Right atrium auricular region (tissue), 2 donors: ENCODE results near the gene TNS4. TPM values are rescaled to one million over a fixed set of nuclear protein-coding genes. Genes with fewer than 3 reads are reported as not detected.
A peak's percentile ranks its signal among the peaks of the same experiment; 100 is the strongest.

Experiments
- DNase-seq: peaks from one replicate; pipeline ENCODE4 v3.0.0-alpha.2; 2019; ENCODE audit warnings: low spot score
- H3K27ac ChIP-seq, 2 donors: fragments of 200-600 bp; sonication (generic); 1 replicate in 1 of 2; 2 replicates in 1 of 2; pipeline ENCODE4 v1.5.1; 2016 to 2019
- H3K27me3 ChIP-seq, 2 donors: fragments of 200-600 bp; sonication (generic); one replicate each; pipeline versions ENCODE4 v1.5.1 to v1.6.0; 2017 to 2019
- H3K36me3 ChIP-seq: fragments of 200-600 bp; sonication (generic); one replicate; pipeline ENCODE4 v1.5.1; 2016
- H3K4me1 ChIP-seq, 2 donors: fragments of 200-600 bp; sonication (generic); one replicate each; pipeline versions ENCODE4 v1.5.1 to v1.6.0; 2017 to 2019
- H3K4me3 ChIP-seq, 2 donors: fragments of 200-600 bp; sonication (generic); 1 replicate in 1 of 2; 2 replicates in 1 of 2; pipeline ENCODE4 v1.5.1; 2017 to 2019; ENCODE audit warnings: mild to moderate bottlenecking in 1 of 2, moderate library complexity in 1 of 2
- H3K9me3 ChIP-seq, 2 donors: fragments of 200-600 bp; sonication (generic); one replicate each; pipeline ENCODE4 v1.5.1; 2019
- total RNA-seq, 2 donors: library from RNA; depleted of rRNA; stranded (reverse); fragments of >200 nt; gene quantifications; one replicate each; pipeline ENCODE4 v1.1.0, GENCODE V29; 2016
- TF ChIP-seq, protein P1 (sequence below), 2 donors: fragments of 200-600 bp; sonication (generic); IDR thresholded peaks; one replicate each; pipeline ENCODE4 v1.5.1; 2019; ENCODE audit warnings: antibody characterized with exemption in 2 of 2

The TNS4 gene
- not detected for total RNA-seq

DNA sequence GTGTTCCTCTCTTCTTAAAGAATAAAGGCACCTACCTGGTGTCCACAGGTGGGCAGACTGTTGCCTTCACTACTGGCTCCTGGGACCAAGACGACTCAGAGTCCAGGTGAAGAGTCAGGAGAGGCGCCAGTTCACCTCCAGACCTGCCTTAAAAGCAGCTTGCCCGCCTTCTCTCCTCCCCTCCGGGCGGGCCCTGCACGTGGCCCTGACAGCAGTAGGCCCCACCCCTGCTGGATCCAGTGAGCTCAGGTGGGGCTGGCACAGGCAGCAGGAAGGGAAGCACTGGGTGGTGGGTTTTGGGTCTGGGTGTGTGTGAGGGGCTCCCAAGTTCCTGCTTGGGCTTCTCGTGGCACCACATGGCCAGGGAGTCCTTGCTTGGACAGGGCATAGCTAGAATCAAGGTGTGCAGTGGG is at the start of gene TNS4:
TNS4 (minus strand) TSS at position 125 of the 413 bp plus-strand sequence. CDS start 5,198 bp downstream, outside the sequence.
- H3K4me3 ChIP-seq, result no peak within 1 kb of the TSS
- H3K36me3 ChIP-seq, result no peaks in the 10 kb centered on the region
- TF ChIP-seq, protein P1, sequence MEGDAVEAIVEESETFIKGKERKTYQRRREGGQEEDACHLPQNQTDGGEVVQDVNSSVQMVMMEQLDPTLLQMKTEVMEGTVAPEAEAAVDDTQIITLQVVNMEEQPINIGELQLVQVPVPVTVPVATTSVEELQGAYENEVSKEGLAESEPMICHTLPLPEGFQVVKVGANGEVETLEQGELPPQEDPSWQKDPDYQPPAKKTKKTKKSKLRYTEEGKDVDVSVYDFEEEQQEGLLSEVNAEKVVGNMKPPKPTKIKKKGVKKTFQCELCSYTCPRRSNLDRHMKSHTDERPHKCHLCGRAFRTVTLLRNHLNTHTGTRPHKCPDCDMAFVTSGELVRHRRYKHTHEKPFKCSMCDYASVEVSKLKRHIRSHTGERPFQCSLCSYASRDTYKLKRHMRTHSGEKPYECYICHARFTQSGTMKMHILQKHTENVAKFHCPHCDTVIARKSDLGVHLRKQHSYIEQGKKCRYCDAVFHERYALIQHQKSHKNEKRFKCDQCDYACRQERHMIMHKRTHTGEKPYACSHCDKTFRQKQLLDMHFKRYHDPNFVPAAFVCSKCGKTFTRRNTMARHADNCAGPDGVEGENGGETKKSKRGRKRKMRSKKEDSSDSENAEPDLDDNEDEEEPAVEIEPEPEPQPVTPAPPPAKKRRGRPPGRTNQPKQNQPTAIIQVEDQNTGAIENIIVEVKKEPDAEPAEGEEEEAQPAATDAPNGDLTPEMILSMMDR (IDR thresholded peaks at IDR 0.05), result no peak
- H3K27ac ChIP-seq, result no peak within 1 kb of the TSS
- DNase-seq, result no peak
- no peaks in the 10 kb centered on the region for H3K27me3 ChIP-seq
- H3K9me3 ChIP-seq, result no peaks in the 10 kb centered on the region
- peaks cover 0 to 17% of the 10 kb centered on the region in 2 donors for H3K4me1 ChIP-seq

DNA sequence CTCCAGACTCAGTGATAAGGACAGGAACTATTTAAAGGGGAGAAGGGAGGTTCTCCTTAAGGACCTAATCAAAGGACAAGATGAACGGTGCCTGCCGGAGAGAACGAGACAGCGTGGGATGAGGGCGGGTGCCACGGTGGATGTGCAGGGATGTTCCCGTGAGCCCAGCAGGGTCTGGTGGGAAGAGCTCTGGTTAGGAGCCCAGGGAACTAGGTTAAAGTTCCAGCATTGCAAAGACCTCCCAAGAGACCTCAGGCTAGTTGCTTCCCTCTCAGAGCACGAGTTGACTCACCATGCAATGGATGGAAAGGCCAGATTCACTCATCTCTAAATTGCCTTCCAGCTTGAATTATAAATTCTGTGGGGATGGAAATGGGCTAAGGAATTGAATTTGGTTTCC is 49.2 kb upstream of the TNS4 start:
- Histone ChIP-seq H3K27me3 (no peaks in the 10 kb centered on the region), H3K9me3 (no peaks in the 10 kb centered on the region), H3K36me3 (no peaks in the 10 kb centered on the region), H3K4me3 (no peak overlapping the region), H3K27ac (peak overlapping the region; percentile 83 to 87), H3K4me1 (peaks cover 0 to 83% of the 10 kb centered on the region in 2 donors)
- TF ChIP-seq, protein P1 (IDR thresholded peaks at IDR 0.05), result no peak
- DNase-seq, result peak; percentile 81

DNA sequence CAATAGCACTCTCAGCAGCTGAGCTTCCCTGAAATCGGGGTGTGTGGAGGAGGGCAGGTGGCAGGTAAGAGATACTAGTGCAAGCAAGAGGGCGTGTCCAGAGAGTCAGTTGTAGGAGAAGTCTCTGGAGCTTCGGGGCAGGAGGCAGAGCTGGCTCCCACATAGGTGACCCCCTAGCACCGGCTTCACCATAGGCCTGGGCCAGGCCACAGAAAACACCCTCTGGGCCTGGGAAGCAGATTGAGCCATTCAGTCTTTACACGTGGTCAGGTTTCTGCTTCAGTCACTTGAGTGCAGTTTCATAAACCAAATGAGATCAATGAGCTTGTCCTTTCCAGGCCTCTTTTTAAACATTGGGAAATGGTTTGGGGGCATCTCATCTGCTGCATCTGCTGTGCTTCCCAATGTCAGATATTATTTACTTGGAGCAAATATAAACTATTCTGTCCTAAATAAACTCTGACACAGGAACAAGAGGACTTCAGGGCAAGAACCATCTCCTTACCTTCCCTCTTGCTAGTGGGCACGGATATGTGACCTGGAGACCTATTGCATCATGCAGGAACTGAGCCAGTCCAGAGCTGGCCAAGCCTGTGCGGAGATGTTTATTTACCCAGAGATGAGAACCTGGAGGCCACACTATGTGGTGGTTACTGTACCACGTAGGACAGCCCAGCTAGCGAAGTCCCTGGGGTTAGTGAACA is 47.7 kb upstream of the TNS4 start:
- no peaks in the 10 kb centered on the region for H3K9me3 ChIP-seq
- TF ChIP-seq, protein P1 (IDR thresholded peaks at IDR 0.05), result no peak
- H3K4me1 ChIP-seq, result peaks cover 0 to 70% of the 10 kb centered on the region in 2 donors
- H3K27ac ChIP-seq, result peak overlapping the region; percentile 83 to 87
- no peaks in the 10 kb centered on the region for H3K36me3 ChIP-seq
- H3K4me3 ChIP-seq, result no peak overlapping the region
- no peaks in the 10 kb centered on the region for H3K27me3 ChIP-seq
- DNase-seq, result peak; percentile 79

DNA sequence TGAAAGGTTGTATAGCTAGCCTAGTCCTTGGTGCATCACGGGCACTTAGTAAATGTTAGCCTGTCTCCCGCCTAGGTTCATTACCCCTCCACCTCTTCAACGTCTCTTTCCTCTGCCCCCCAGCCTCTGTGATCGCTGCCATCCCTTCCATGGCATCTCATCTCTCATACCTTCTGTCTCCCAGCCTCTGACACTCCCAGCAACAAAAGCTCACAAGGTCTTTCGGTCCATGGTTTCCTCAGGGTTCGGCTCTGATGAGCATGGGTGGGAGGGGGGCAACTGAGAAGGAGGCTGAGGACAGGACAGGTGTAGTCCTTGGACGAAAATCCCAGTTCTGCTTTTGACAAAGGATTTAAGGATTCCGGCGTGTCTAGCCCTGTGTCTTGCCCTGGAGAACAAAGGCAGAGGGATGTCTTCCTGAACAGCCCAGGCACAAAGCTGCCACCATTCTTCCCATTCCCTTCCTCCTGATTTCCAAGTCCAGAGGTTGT is 47.1 kb upstream of the TNS4 start:
- TF ChIP-seq, protein P1 (IDR thresholded peaks at IDR 0.05), result no peak
- Histone ChIP-seq H3K36me3 (no peaks in the 10 kb centered on the region), H3K4me1 (peaks cover 0 to 70% of the 10 kb centered on the region in 2 donors), H3K4me3 (no peak overlapping the region), H3K27me3 (no peaks in the 10 kb centered on the region), H3K27ac (peak overlapping the region; percentile 83 to 87), H3K9me3 (no peaks in the 10 kb centered on the region)
- peak; percentile 32 for DNase-seq

DNA sequence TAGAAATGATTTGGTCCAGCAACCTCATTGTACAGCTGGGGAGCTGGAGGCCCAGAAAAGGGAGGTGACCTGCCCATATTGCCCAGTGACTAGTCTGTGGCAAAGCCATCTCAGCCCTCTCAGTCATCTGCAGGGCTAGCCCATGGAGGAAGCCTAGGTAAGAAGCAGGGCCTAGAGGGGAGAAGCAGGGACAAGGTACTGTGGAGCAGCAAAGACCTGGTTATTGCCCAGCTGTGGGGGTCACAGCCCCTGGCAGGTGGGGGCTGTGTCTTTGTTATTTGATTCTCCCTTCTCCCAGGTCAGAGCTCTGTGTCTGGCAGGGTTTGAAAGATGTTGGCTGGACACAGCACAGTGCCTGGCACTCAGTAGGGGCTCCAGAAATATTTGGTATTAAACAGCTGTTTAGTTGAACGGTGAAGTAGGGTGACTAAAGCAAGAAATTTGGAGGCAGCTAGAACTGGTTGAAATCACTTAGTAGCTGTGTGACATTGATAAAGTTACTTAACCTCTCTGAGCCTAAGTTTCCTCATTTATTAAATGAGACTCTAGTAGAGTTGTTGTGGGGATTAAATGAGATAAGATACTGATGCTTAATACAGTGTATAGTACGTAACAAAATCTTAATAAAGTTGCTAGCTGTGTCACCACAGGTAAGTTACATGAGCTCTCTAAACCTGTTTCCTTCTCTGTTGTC is 46.5 kb upstream of the TNS4 start:
- Histone ChIP-seq H3K27me3 (no peaks in the 10 kb centered on the region), H3K4me1 (peaks cover 0 to 70% of the 10 kb centered on the region in 2 donors), H3K9me3 (no peaks in the 10 kb centered on the region), H3K36me3 (no peaks in the 10 kb centered on the region), H3K27ac (peak overlapping the region; percentile 83 to 87), H3K4me3 (no peak overlapping the region)
- DNase-seq, result peak; percentile 47
- TF ChIP-seq, protein P1 (IDR thresholded peaks at IDR 0.05), result no peak
